HEK293T (cell line): ENCODE data around the gene UBC.
"Not testable (repeated sequence)": the region's sequence is repeated elsewhere in the genome, so short reads cannot be mapped to it uniquely, and the experiment has no call there.

Experiments used
- CTCF ChIA-PET: fragments of 350-600 bp; formaldehyde crosslinking; extraction: SDS; loops from one replicate; lab custom pipeline; 2021; ENCODE audit warnings: antibody characterized with exemption, inconsistent platforms; lab: Yijun Ruan, JAX
- POLR2A ChIA-PET: fragments of 350-600 bp; formaldehyde crosslinking; extraction: SDS; loops from one replicate; lab custom pipeline; 2020; ENCODE audit warnings: antibody characterized with exemption, inconsistent platforms; lab: Yijun Ruan, JAX
- DNase-seq: peaks from one replicate; pipeline ENCODE4 v3.0.0; 2012; ENCODE audit warnings: mixed read lengths; ENCODE audit errors: extremely low spot score
- ARNT ChIP-seq: fragments of 450-650 bp; IDR thresholded peaks from 2 replicates; pipeline ENCODE4 v1.6.1; 2017; ENCODE audit warnings: mild to moderate bottlenecking
- BHLHE40 ChIP-seq: fragments of 450-650 bp; IDR thresholded peaks from 2 replicates; pipeline ENCODE4 v1.6.1; 2016; ENCODE audit warnings: mild to moderate bottlenecking, moderate library complexity, borderline replicate concordance
- CTBP1 ChIP-seq: fragments of 450-650 bp; IDR thresholded peaks from 2 replicates; pipeline ENCODE4 v1.6.1; 2016; ENCODE audit warnings: borderline replicate concordance
- ELF4 ChIP-seq: fragments of 450-650 bp; IDR thresholded peaks from 2 replicates; pipeline ENCODE4 v1.6.1; 2017; ENCODE audit warnings: antibody characterized with exemption
- FOXA1 ChIP-seq: fragments of 450-650 bp; IDR thresholded peaks from 2 replicates; pipeline ENCODE4 v1.6.1; 2016; ENCODE audit warnings: mild to moderate bottlenecking
- FOXK2 ChIP-seq: fragments of 450-650 bp; IDR thresholded peaks from 2 replicates; pipeline ENCODE4 v1.6.1; 2016; ENCODE audit warnings: mild to moderate bottlenecking
- FOXM1 ChIP-seq: fragments of 450-650 bp; IDR thresholded peaks from 2 replicates; pipeline ENCODE4 v1.6.1; 2017; ENCODE audit warnings: mild to moderate bottlenecking, borderline replicate concordance
- HDGF ChIP-seq: fragments of 450-650 bp; IDR thresholded peaks from 2 replicates; pipeline ENCODE4 v1.6.1; 2017; ENCODE audit warnings: antibody characterized with exemption, borderline replicate concordance
- L3MBTL2 ChIP-seq: fragments of 450-650 bp; conservative IDR thresholded peaks from 2 replicates; pipeline ENCODE4 v1.6.1; 2016; ENCODE audit warnings: mild to moderate bottlenecking
- LEF1 ChIP-seq: fragments of 450-650 bp; IDR thresholded peaks from 2 replicates; pipeline ENCODE4 v1.6.1; 2017; ENCODE audit warnings: mild to moderate bottlenecking, borderline replicate concordance
- NFRKB ChIP-seq: fragments of 450-650 bp; IDR thresholded peaks from 2 replicates; pipeline ENCODE4 v1.6.1; 2016; ENCODE audit warnings: mild to moderate bottlenecking, moderate library complexity
- SP1 ChIP-seq: fragments of 450-650 bp; IDR thresholded peaks from 2 replicates; pipeline ENCODE4 v1.6.1; 2017
- SUZ12 ChIP-seq: fragments of 450-650 bp; IDR thresholded peaks from 2 replicates; pipeline ENCODE4 v1.6.1; 2016; ENCODE audit warnings: mild to moderate bottlenecking
- TARDBP ChIP-seq: fragments of 450-650 bp; IDR thresholded peaks from 2 replicates; pipeline ENCODE4 v1.6.1; 2016
- ZNF384 ChIP-seq: fragments of 450-650 bp; IDR thresholded peaks from 2 replicates; pipeline ENCODE4 v1.6.1; 2016
- TF ChIP-seq, protein P1 (sequence below): fragments of 450-650 bp; IDR thresholded peaks from 2 replicates; pipeline ENCODE4 v1.6.1; 2016

Gene UBC

GRCh38 chr12:124921200-124922031, 7.0 kb upstream of the UBC start:
- no peak for TF ChIP-seq SUZ12
- no peak for TF ChIP-seq FOXM1
- no peak for TF ChIP-seq ZNF384
- no peak for TF ChIP-seq TARDBP
- TF ChIP-seq L3MBTL2: no peak; the same call in 1 of the 2 replicates
- no peak for TF ChIP-seq NFRKB
- TF ChIP-seq BHLHE40: no peak
- no peak for TF ChIP-seq ELF4
- TF ChIP-seq FOXA1: no peak
- no peak for TF ChIP-seq HDGF
- no peak for TF ChIP-seq SP1
- TF ChIP-seq ARNT: no peak
- DNase-seq: no peak
- ChIA-PET POLR2A (interaction anchor here (3.5 kb wide), 1 partner anchor 18 kb away, joined by 29 read pairs; no protein-coding TSS in a partner anchor), CTCF (interaction anchor here (0.8 to 2.1 kb wide), 3 partner anchors 12 to 19 kb away, joined by 3 to 18 read pairs (median 3); no protein-coding TSS in a partner anchor)

DNA sequence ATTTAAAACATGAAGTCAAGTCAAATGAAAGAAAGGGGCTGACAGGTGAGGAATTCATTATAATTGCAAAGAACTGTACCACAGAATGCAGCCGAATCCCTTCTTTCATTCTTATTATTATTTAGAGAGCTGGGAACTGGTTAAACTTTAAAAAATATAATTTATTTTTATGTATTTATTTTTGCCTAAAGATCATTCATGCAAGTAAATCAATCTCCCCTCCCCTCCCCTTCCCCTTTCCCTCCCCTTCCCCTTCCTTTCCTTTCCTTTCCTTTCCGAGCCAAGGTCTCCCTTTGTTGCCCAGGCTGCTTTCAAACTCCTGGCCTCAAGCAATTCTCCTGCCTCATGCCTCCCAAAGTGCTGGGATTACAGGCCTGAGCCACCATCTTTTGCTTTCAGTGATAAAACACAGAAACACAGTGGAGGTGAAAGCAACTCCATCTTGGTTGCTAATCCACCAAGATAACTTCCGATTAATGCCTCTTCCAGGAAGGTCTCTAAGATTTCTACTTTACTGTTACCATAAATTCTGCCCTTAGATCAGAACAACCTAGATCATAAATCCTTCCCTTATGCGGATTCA, 6.0 kb upstream of the UBC start:
- TF ChIP-seq L3MBTL2 (peak; percentile 33; the same call in 1 of the 2 replicates), BHLHE40 (no peak), ELF4 (no peak), ARNT (no peak)
- POLR2A ChIA-PET: interaction anchor here (2.2 to 5.6 kb wide), 2 partner anchors 10 to 19 kb away, joined by 7 to 59 read pairs; no protein-coding TSS in a partner anchor

GRCh38 chr12:124919521-124920352, 5.3 kb upstream of the UBC start:
- ChIA-PET CTCF (interaction anchor here (1.2 to 1.7 kb wide), 2 partner anchors 13 to 21 kb away, joined by 6 to 9 read pairs; no protein-coding TSS in a partner anchor), POLR2A (interaction anchor here (1.6 to 5.6 kb wide), 4 partner anchors 9 to 19 kb away, joined by 3 to 59 read pairs (median 8); no protein-coding TSS in a partner anchor)
- DNase-seq: no peak
- no peak for TF ChIP-seq FOXK2
- TF ChIP-seq, protein P1, sequence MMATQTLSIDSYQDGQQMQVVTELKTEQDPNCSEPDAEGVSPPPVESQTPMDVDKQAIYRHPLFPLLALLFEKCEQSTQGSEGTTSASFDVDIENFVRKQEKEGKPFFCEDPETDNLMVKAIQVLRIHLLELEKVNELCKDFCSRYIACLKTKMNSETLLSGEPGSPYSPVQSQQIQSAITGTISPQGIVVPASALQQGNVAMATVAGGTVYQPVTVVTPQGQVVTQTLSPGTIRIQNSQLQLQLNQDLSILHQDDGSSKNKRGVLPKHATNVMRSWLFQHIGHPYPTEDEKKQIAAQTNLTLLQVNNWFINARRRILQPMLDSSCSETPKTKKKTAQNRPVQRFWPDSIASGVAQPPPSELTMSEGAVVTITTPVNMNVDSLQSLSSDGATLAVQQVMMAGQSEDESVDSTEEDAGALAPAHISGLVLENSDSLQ: 0 out of 2 replicates have a peak, but pooled peaks have one; percentile 14

More for the DNA sequence above, 6.0 kb upstream of the UBC start:
- DNase-seq: no peak
- CTCF ChIA-PET: interaction anchor here (1.2 to 1.7 kb wide), 2 partner anchors 14 to 20 kb away, joined by 6 to 9 read pairs; no protein-coding TSS in a partner anchor

DNA sequence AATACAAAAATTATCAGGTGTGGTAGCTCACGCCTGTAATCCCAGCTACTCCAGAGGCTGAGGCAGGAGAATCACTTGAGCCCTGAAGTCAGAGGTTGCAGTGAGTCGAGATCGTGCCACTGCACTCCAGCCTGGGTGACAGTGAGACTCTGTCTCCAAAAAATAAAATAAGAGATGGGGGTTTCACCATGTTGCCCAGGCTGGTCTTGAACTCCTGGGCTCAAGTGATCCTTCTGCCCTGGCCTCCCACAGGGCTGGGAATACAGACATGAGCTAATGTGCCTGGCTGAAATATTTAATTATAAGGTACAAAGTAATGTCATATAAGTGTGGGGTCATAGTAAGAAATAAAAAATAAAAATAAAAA, 4.2 kb upstream of the UBC start:
- ChIA-PET CTCF (interaction anchor here (1.4 to 1.7 kb wide), 2 partner anchors 22 kb away, joined by 8 to 9 read pairs; no protein-coding TSS in a partner anchor), POLR2A (interaction anchor here (1.6 to 5.6 kb wide), 4 partner anchors 8 to 20 kb away, joined by 3 to 59 read pairs (median 8); no protein-coding TSS in a partner anchor)
- not testable (repeated sequence) for DNase-seq

GRCh38 chr12:124917841-124918621, 3.6 kb upstream of the UBC start:
- no peak for DNase-seq
- POLR2A ChIA-PET: interaction anchor here (0.8 to 5.6 kb wide), 9 partner anchors 7 to 131 kb away, joined by 3 to 59 read pairs (median 6); no protein-coding TSS in a partner anchor
- TF ChIP-seq L3MBTL2: no peak
- TF ChIP-seq, protein P1: no peak
- no peak for TF ChIP-seq FOXK2
- TF ChIP-seq SP1: no peak
- no peak for TF ChIP-seq ARNT
- TF ChIP-seq FOXM1: no peak
- no peak for TF ChIP-seq TARDBP
- no peak for TF ChIP-seq NFRKB
- TF ChIP-seq ELF4: no peak
- TF ChIP-seq BHLHE40: no peak
- no peak for TF ChIP-seq FOXA1
- TF ChIP-seq HDGF: no peak
- no peak for TF ChIP-seq SUZ12
- CTCF ChIA-PET: interaction anchor here (0.7 to 1.4 kb wide), 3 partner anchors 12 to 22 kb away, joined by 3 to 8 read pairs (median 8); no protein-coding TSS in a partner anchor

GRCh38 chr12:124917135-124917840, 2.8 kb upstream of the UBC start:
- POLR2A ChIA-PET: interaction anchor here (0.6 to 5.6 kb wide), 9 partner anchors 11 to 132 kb away, joined by 3 to 59 read pairs (median 6); no protein-coding TSS in a partner anchor
- CTCF ChIA-PET: interaction anchor here (0.7 to 1.4 kb wide), 3 partner anchors 11 to 23 kb away, joined by 3 to 8 read pairs (median 8); no protein-coding TSS in a partner anchor
- DNase-seq: peak; percentile 80
- peak; percentile 92 for TF ChIP-seq ZNF384
- TF ChIP-seq SUZ12: no peak
- no peak for TF ChIP-seq NFRKB
- TF ChIP-seq, protein P1: peak; percentile 90
- TF ChIP-seq CTBP1: peak; percentile 70
- TF ChIP-seq LEF1: no peak; the same call in 1 of the 2 replicates
- peak; percentile 88 for TF ChIP-seq FOXM1
- peak; percentile 59 for TF ChIP-seq ELF4
- TF ChIP-seq BHLHE40: no peak
